HepG2 (cell line): Measurements from ENCODE around the gene ZFP69. TPM values are rescaled to one million over a fixed set of nuclear protein-coding genes. Genes with fewer than 3 reads are reported as not detected.

ENCODE experiments used
- ETV5 ChIP-seq: IDR thresholded peaks from 2 replicates; pipeline ENCODE4 v1.6.1; 2018; ENCODE audit warnings: missing biosample characterization, missing genetic modification reagents, inconsistent platforms, borderline replicate concordance
- GATAD2A ChIP-seq: IDR thresholded peaks from 2 replicates; pipeline ENCODE4 v1.6.1; 2016
- PAWR ChIP-seq: sonication (generic); formaldehyde crosslinking; IDR thresholded peaks from 2 replicates; pipeline ENCODE4 v1.4.0; 2020; ENCODE audit warnings: missing genetic modification reagents, mild to moderate bottlenecking, borderline replicate concordance
- PBX2 ChIP-seq: IDR thresholded peaks from 2 replicates; pipeline ENCODE4 v1.6.1; 2016; ENCODE audit warnings: control low read depth
- PPARG ChIP-seq: conservative IDR thresholded peaks from 2 replicates; pipeline ENCODE4 v1.6.1; 2016; ENCODE audit warnings: missing biosample characterization, missing genetic modification reagents
- RCOR2 ChIP-seq: IDR thresholded peaks from 2 replicates; pipeline ENCODE4 v1.6.1; 2016; ENCODE audit warnings: missing biosample characterization, missing genetic modification reagents
- RFXAP ChIP-seq: sonication (generic); formaldehyde crosslinking; IDR thresholded peaks from 2 replicates; pipeline ENCODE4 v1.4.0; 2020; ENCODE audit warnings: missing genetic modification reagents, borderline replicate concordance
- SIN3A ChIP-seq: IDR thresholded peaks from 2 replicates; pipeline ENCODE4 v1.6.1; 2011; ENCODE audit warnings: low read depth, mild to moderate bottlenecking, control low read depth, low read length, borderline replicate concordance
- XBP1 ChIP-seq: sonication (generic); formaldehyde crosslinking; IDR thresholded peaks from 2 replicates; pipeline ENCODE4 v1.5.0; 2020; ENCODE audit warnings: missing genetic modification reagents
- YY1 ChIP-seq: IDR thresholded peaks from 2 replicates; pipeline ENCODE4 v1.6.1; 2011; ENCODE audit warnings: low read length, low read depth, moderate library complexity, mild to moderate bottlenecking; ENCODE audit not compliant: insufficient read depth, insufficient replicate concordance
- ZBTB25 ChIP-seq: IDR thresholded peaks from 2 replicates; pipeline ENCODE4 v1.6.1; 2018; ENCODE audit warnings: missing genetic modification reagents
- ZBTB49 ChIP-seq: sonication (generic); formaldehyde crosslinking; IDR thresholded peaks from 2 replicates; pipeline ENCODE4 v1.4.0; 2020; ENCODE audit warnings: missing genetic modification reagents, borderline replicate concordance
- ZNF30 ChIP-seq: sonication (generic); formaldehyde crosslinking; IDR thresholded peaks from 2 replicates; pipeline ENCODE4 v1.5.0; 2020; ENCODE audit warnings: mild to moderate bottlenecking, missing genetic modification reagents
- ZNF318 ChIP-seq: sonication (generic); formaldehyde crosslinking; IDR thresholded peaks from 2 replicates; pipeline ENCODE4 v1.4.0; 2020; ENCODE audit warnings: mild to moderate bottlenecking, missing genetic modification reagents
- ZNF337 ChIP-seq: sonication (generic); formaldehyde crosslinking; IDR thresholded peaks from 2 replicates; pipeline ENCODE4 v1.5.1; 2020; ENCODE audit warnings: missing genetic modification reagents, low read depth, mild to moderate bottlenecking, borderline replicate concordance
- ZNF430 ChIP-seq: sonication (generic); formaldehyde crosslinking; IDR thresholded peaks from 2 replicates; pipeline ENCODE4 v1.9.0; 2021; ENCODE audit warnings: mild to moderate bottlenecking, missing genetic modification reagents
- ZNF772 ChIP-seq: sonication (generic); formaldehyde crosslinking; IDR thresholded peaks from 2 replicates; pipeline ENCODE4 v1.5.0; 2020; ENCODE audit warnings: mild to moderate bottlenecking, missing genetic modification reagents
- polyA plus RNA-seq, 8 experiments: library from polyadenylated mRNA; depleted of rRNA in 3 of 8; stranded (reverse) in 7 of 8; unstranded in 1 of 8; fragments of >200 nt; fragmentation: Illumina TruSeq in 4 of 8; extraction: Trizol in 4 of 8; gene quantifications; 2 replicates each; pipeline versions ENCODE4 v1.2.1 to v1.2.3, GENCODE V29; 2011 to 2016; ENCODE audit warnings: low read depth in 4 of 8, missing spikeins in 1 of 8, mixed read lengths in 1 of 8; ENCODE audit not compliant: insufficient read depth in 1 of 8
- total RNA-seq, 5 experiments: library from RNA; depleted of rRNA; stranded (reverse); fragments of >200 nt; fragmentation: Illumina TruSeq; extraction: Trizol; gene quantifications; 2 replicates each; pipeline ENCODE4 v1.2.3, GENCODE V29; 2016; ENCODE audit warnings: low read depth in 1 of 5

The ZFP69 gene
- total and polyA plus RNA-seq, 2 of the 13 experiments (the other 11 are each of a cell fraction or from before 2014, with no cell fraction given), result 2.6 to 5.6 TPM

- no peak for TF ChIP-seq ZNF318
- no peak for TF ChIP-seq PAWR (CRISPR knock-in tag)
- no peak for TF ChIP-seq ZNF772 (CRISPR knock-in tag)
- no peak for TF ChIP-seq PBX2 (CRISPR knock-in tag)
- TF ChIP-seq RCOR2 (CRISPR knock-in tag), result peak; percentile 53; the same call in 1 of the 2 replicates
- TF ChIP-seq PPARG (CRISPR knock-in tag), result 0 out of 2 replicates have a peak, but pooled peaks have one; percentile 23
- TF ChIP-seq YY1, result peak; percentile 59
- no peak for TF ChIP-seq XBP1 (CRISPR knock-in tag)
- no peak for TF ChIP-seq RFXAP (CRISPR knock-in tag)
- TF ChIP-seq ZBTB49 (CRISPR knock-in tag), result no peak
- TF ChIP-seq ZNF430 (CRISPR knock-in tag), result no peak
- peak; percentile 54; the same call in 1 of the 2 replicates for TF ChIP-seq ETV5 (CRISPR knock-in tag)
- TF ChIP-seq GATAD2A, result no peak; the same call in 1 of the 2 replicates
- no peak for TF ChIP-seq ZNF30 (CRISPR knock-in tag)
- TF ChIP-seq SIN3A, result no peak
- no peak for TF ChIP-seq ZNF337 (CRISPR knock-in tag)
- TF ChIP-seq ZBTB25, result no peak
These were observed at the start of gene ZFP69 (continued) for GRCh38 chr1:40476924-40477677.
